ENCODE measurements around the gene PINLYP. TPM values are rescaled to one million over a fixed set of nuclear protein-coding genes. Genes with fewer than 3 reads are reported as not detected.

PINLYP gene
- total RNA-seq, 1 experiment from 2014 or later: not detected

DNA sequence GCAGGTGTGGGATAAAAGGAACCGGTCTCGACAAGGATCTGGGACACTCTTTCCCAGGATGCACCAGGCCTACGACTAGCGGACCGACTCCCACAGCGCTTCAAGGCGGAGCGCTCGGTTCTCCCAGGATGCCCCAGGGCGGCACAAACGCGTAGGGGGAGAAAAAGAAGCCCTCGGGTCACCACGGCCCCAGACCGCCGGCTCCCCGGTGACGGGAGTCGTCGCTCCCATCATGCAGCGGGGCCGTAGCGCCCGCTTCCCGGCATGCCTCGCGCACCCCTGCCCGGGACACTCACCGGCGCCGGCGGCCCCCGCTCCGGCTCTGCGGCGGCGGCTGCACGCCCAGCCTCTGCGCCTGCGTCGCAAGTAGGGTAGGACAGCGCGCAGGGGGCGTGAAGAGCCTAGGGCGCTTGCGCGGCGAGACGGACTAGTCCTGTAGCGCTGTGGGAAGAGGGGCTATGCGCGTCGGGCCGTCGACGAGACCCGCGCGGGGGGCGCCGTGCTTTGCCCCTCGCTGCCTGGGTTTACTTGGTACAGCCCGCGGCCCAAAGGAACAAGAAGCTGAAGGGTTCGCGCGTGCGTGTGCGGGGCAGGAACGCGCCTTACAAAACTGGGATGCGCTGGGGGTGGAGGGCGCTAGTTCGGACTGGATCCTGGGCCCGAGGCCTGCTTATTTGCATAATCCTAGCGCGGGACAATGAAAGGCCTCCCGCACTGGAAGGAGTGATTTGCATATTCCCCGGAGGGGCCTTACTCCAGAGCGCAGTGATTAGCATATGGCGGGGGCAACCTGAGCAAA is 43.9 kb downstream of the PINLYP start, which contains the start of gene ZNF428:
Gene ZNF428, minus strand, starts transcription at position 368 of the 799 bp plus-strand sequence. CDS start 5,325 bp downstream, outside the sequence.
- peaks cover 8% of the 10 kb centered on the region for H3K4me1 Mint-ChIP-seq (ENCODE audit: low read depth, unreplicated experiment)
- H3K27me3 Mint-ChIP-seq (ENCODE audit: insufficient read depth, unreplicated experiment): no peaks in the 10 kb centered on the region
- BruUV-seq (replicated peaks): no TSS peak
- TF ChIP-seq, protein P1, sequence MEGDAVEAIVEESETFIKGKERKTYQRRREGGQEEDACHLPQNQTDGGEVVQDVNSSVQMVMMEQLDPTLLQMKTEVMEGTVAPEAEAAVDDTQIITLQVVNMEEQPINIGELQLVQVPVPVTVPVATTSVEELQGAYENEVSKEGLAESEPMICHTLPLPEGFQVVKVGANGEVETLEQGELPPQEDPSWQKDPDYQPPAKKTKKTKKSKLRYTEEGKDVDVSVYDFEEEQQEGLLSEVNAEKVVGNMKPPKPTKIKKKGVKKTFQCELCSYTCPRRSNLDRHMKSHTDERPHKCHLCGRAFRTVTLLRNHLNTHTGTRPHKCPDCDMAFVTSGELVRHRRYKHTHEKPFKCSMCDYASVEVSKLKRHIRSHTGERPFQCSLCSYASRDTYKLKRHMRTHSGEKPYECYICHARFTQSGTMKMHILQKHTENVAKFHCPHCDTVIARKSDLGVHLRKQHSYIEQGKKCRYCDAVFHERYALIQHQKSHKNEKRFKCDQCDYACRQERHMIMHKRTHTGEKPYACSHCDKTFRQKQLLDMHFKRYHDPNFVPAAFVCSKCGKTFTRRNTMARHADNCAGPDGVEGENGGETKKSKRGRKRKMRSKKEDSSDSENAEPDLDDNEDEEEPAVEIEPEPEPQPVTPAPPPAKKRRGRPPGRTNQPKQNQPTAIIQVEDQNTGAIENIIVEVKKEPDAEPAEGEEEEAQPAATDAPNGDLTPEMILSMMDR (IDR thresholded peaks at IDR 0.05; ENCODE audit: insufficient read depth in 1 of 2, low read depth in 1 of 2, low read length in 1 of 2, severe bottlenecking in 1 of 2, unreplicated experiment in 1 of 2): no peak
- peak within 1 kb of the TSS; percentile 96 for H3K4me3 Mint-ChIP-seq (ENCODE audit: unreplicated experiment)
- no peaks in the 10 kb centered on the region for H3K9me3 Mint-ChIP-seq (ENCODE audit: unreplicated experiment)
- CTCF ChIA-PET: no interaction called here
- Histone ChIP-seq H3K4me3 (ENCODE audit: low read depth, low read length) (peak within 1 kb of the TSS; percentile 90), H3K4me1 (peaks cover 4% of the 10 kb centered on the region; the same call in 1 of the 2 replicates), H3K9me3 (no peaks in the 10 kb centered on the region), H3K27me3 (replicated peaks; ENCODE audit: control insufficient read depth, insufficient read depth, low read length) (no peaks in the 10 kb centered on the region), H3K36me3 (ENCODE audit: control insufficient read depth, insufficient read depth, low read length) (no peaks in the 10 kb centered on the region)
- H3K27ac Mint-ChIP-seq (ENCODE audit: unreplicated experiment): peak within 1 kb of the TSS; percentile 100
- peak; percentile 91 to 95 for DNase-seq
- POLR2A ChIA-PET: interaction anchor here (1.7 kb wide), 1 partner anchor 49 kb away, joined by 4 read pairs; no protein-coding TSS in a partner anchor
- intact Hi-C loops (cut with micrococcal nuclease; ENCODE audit: unreplicated experiment): loop anchor here (1.0 to 2.0 kb wide), 3 partner anchors 15 to 49 kb away; partner anchors contain the start of genes IRGQ and ZNF576
- H3K36me3 Mint-ChIP-seq (ENCODE audit: insufficient read depth, unreplicated experiment): peaks cover 22% of the 10 kb centered on the region

GRCh38 chr19:43620061-43621001 is 44.7 kb downstream of the PINLYP start:
- Histone ChIP-seq H3K36me3 (ENCODE audit: control insufficient read depth, insufficient read depth, low read length) (no peaks in the 10 kb centered on the region), H3K9me3 (no peaks in the 10 kb centered on the region), H3K27me3 (replicated peaks; ENCODE audit: control insufficient read depth, insufficient read depth, low read length) (no peaks in the 10 kb centered on the region), H3K4me3 (ENCODE audit: low read depth, low read length) (peak overlapping the region; percentile 90), H3K4me1 (peaks cover 4% of the 10 kb centered on the region; the same call in 1 of the 2 replicates)
- BruUV-seq (replicated peaks): TSS peak; percentile 75
- DNase-seq: no peak
- H3K36me3 Mint-ChIP-seq (ENCODE audit: insufficient read depth, unreplicated experiment): peaks cover 22% of the 10 kb centered on the region
- ChIA-PET POLR2A (interaction anchor here (1.7 kb wide), 1 partner anchor 48 kb away, joined by 4 read pairs; no protein-coding TSS in a partner anchor), CTCF (no interaction called here)
- TF ChIP-seq, protein P1 (IDR thresholded peaks at IDR 0.05; ENCODE audit: insufficient read depth in 1 of 2, low read depth in 1 of 2, low read length in 1 of 2, severe bottlenecking in 1 of 2, unreplicated experiment in 1 of 2): no peak
- H3K27ac Mint-ChIP-seq (ENCODE audit: unreplicated experiment): peak overlapping the region; percentile 100
- peak overlapping the region; percentile 96 for H3K4me3 Mint-ChIP-seq (ENCODE audit: unreplicated experiment)
- H3K4me1 Mint-ChIP-seq (ENCODE audit: low read depth, unreplicated experiment): peaks cover 8% of the 10 kb centered on the region
- intact Hi-C loops (cut with micrococcal nuclease; ENCODE audit: unreplicated experiment): no loop called here
- no peaks in the 10 kb centered on the region for H3K27me3 Mint-ChIP-seq (ENCODE audit: insufficient read depth, unreplicated experiment)
- no peaks in the 10 kb centered on the region for H3K9me3 Mint-ChIP-seq (ENCODE audit: unreplicated experiment)

DNA sequence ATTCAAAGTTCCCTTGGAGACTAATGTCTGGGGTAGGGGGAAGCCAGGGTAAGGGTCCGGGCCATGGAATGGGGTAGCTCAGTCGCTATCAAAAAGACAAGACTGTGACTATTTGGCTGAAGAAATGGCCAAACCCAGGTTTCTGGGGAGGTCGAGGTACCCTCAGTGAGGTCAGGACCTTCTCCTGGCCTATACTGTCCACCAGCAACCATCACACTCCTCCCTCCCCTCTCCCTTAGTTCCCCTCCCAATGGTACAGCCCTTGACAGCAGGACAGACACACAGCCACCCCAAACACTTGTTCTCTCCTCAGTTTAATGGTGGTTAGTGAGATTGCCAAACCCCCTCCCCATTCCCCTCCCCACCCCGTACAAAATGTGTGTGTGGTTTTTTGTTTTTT is 46.5 kb downstream of the PINLYP start:
- Mint-ChIP-seq H3K9me3 (ENCODE audit: unreplicated experiment) (no peaks in the 10 kb centered on the region), H3K4me3 (ENCODE audit: unreplicated experiment) (no peak overlapping the region), H3K36me3 (ENCODE audit: insufficient read depth, unreplicated experiment) (peaks cover 22% of the 10 kb centered on the region), H3K27ac (ENCODE audit: unreplicated experiment) (no peak overlapping the region), H3K27me3 (ENCODE audit: insufficient read depth, unreplicated experiment) (no peaks in the 10 kb centered on the region), H3K4me1 (ENCODE audit: low read depth, unreplicated experiment) (peaks cover 8% of the 10 kb centered on the region)
- Histone ChIP-seq H3K27me3 (replicated peaks; ENCODE audit: control insufficient read depth, insufficient read depth, low read length) (no peaks in the 10 kb centered on the region), H3K4me1 (peaks cover 4% of the 10 kb centered on the region; the same call in 1 of the 2 replicates), H3K36me3 (ENCODE audit: control insufficient read depth, insufficient read depth, low read length) (no peaks in the 10 kb centered on the region), H3K9me3 (no peaks in the 10 kb centered on the region), H3K4me3 (ENCODE audit: low read depth, low read length) (no peak overlapping the region)
- intact Hi-C loops (cut with micrococcal nuclease; ENCODE audit: unreplicated experiment): no loop called here
- POLR2A ChIA-PET: no interaction called here
- TF ChIP-seq, protein P1 (IDR thresholded peaks at IDR 0.05; ENCODE audit: insufficient read depth in 1 of 2, low read depth in 1 of 2, low read length in 1 of 2, severe bottlenecking in 1 of 2, unreplicated experiment in 1 of 2): no peak
- no peak for DNase-seq
- CTCF ChIA-PET: no interaction called here
- no TSS peak for BruUV-seq (replicated peaks)

All from Caco-2 (cell line).